ENCODE measurements around the gene TRAPPC5. TPM values are rescaled to one million over a fixed set of nuclear protein-coding genes. Genes with fewer than 3 reads are reported as not detected.

Gene TRAPPC5
- total RNA-seq, 2 experiments from 2014 or later: 41.3 to 43.4 TPM

DNA sequence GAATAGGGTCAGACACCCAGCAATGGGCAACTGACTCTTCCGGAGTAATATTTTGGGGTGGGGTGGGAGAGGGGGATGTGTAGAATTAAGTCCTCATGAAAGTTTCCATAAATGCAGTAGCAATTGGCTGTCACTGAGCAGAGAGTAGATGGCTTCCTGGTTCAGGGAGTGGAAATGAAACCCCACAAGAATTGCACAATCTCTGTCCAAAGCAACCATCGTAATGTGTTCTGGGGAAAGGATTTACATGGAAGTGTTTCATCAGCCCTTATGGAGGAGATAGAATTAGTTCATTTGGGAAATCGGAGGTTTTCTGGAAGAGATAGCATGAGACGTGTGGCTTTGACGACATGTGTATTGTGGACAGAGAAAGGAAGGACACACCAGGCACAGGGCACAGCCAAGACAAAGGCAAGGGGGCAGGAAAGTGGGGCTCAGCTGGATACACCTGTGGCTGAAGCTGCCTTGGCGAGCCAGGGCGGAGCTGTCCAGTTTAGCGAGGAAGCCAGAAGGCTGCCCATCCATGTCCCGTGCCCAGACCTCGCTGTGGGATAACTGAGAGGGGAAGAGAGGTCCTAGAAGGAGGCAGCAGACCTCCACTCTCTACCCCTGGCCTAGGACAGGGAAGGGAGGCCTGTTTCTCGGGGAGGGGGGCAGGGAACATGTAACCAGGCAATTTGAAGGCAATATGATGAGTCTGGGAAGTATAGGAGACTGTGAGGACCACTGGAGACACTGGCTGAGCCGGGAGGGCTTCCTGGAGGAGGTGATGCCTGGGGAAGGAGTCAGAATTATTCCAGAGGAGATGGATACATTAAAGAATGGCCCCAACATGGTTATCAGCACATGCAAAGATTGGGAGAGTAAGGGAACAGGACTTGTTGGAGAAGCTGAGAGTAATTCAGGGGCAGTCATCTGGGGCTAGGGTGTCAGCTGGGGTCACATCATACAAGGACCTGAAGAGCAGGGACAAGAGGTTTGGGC is 53.9 kb downstream of the TRAPPC5 start:
- Mint-ChIP-seq H3K4me3 (no peak overlapping the region), H3K36me3 (ENCODE audit: low read depth) (no peaks in the 10 kb centered on the region), H3K27me3 (peaks cover 40% of the 10 kb centered on the region), H3K9me3 (no peaks in the 10 kb centered on the region), H3K27ac (no peak overlapping the region), H3K4me1 (ENCODE audit: low read depth) (peaks cover 6% of the 10 kb centered on the region)
- H3K4me3 ChIP-seq (ENCODE audit: low read length): no peak overlapping the region
- ATAC-seq (ENCODE audit: poor library complexity) (no peak), DNase-seq (peak in 3 of 14 experiments; percentile 17 to 45 (median 33))
- peaks cover 12% of the 10 kb centered on the region for H3K4me1 ChIP-seq (ENCODE audit: insufficient read depth, low read length)
- ChIA-PET CTCF (interaction anchor here (0.6 kb wide), 1 partner anchor 368 kb away, joined by 3 read pairs; no protein-coding TSS in a partner anchor), POLR2A (no interaction called here)
- intact Hi-C loops (cut with DNase I, micrococcal nuclease): no loop called here
- H3K36me3 ChIP-seq (ENCODE audit: insufficient read depth, low read length): no peaks in the 10 kb centered on the region
- peaks cover 0 to 19% of the 10 kb centered on the region in 2 experiments for H3K9me3 ChIP-seq (ENCODE audit: control insufficient read depth in 1 of 2, insufficient read depth in 1 of 2, low read length in 2 of 2)
- TF ChIP-seq, protein P1, sequence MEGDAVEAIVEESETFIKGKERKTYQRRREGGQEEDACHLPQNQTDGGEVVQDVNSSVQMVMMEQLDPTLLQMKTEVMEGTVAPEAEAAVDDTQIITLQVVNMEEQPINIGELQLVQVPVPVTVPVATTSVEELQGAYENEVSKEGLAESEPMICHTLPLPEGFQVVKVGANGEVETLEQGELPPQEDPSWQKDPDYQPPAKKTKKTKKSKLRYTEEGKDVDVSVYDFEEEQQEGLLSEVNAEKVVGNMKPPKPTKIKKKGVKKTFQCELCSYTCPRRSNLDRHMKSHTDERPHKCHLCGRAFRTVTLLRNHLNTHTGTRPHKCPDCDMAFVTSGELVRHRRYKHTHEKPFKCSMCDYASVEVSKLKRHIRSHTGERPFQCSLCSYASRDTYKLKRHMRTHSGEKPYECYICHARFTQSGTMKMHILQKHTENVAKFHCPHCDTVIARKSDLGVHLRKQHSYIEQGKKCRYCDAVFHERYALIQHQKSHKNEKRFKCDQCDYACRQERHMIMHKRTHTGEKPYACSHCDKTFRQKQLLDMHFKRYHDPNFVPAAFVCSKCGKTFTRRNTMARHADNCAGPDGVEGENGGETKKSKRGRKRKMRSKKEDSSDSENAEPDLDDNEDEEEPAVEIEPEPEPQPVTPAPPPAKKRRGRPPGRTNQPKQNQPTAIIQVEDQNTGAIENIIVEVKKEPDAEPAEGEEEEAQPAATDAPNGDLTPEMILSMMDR (IDR thresholded peaks at IDR 0.05): no peak
- no peak overlapping the region for H3K27ac ChIP-seq (ENCODE audit: low read depth in 1 of 2, low read length in 2 of 2)
- peaks cover 15 to 22% of the 10 kb centered on the region in 2 experiments for H3K27me3 ChIP-seq (ENCODE audit: control insufficient read depth in 1 of 2, insufficient read depth in 2 of 2, low read length in 2 of 2)

- no peaks in the 10 kb centered on the region for H3K4me1 ChIP-seq (ENCODE audit: insufficient read depth, low read length)
- H3K27ac Mint-ChIP-seq: no peak overlapping the region
- H3K27me3 Mint-ChIP-seq: peaks cover 34% of the 10 kb centered on the region
- DNase-seq (no peak), ATAC-seq (ENCODE audit: poor library complexity) (no peak)
- peaks cover 0 to 10% of the 10 kb centered on the region in 2 experiments for H3K9me3 ChIP-seq (ENCODE audit: control insufficient read depth in 1 of 2, insufficient read depth in 1 of 2, low read length in 2 of 2)
- H3K4me1 Mint-ChIP-seq (ENCODE audit: low read depth): no peaks in the 10 kb centered on the region
- CTCF ChIA-PET: interaction anchor here (1.2 kb wide), 1 partner anchor 12 kb away, joined by 3 read pairs; no protein-coding TSS in a partner anchor
- no peaks in the 10 kb centered on the region for H3K36me3 Mint-ChIP-seq (ENCODE audit: low read depth)
- no peak overlapping the region for H3K27ac ChIP-seq (ENCODE audit: low read depth in 1 of 2, low read length in 2 of 2)
- TF ChIP-seq, protein P1 (IDR thresholded peaks at IDR 0.05): no peak
- peaks cover 3 to 7% of the 10 kb centered on the region in 2 experiments for H3K27me3 ChIP-seq (ENCODE audit: control insufficient read depth in 1 of 2, insufficient read depth in 2 of 2, low read length in 2 of 2)
- POLR2A ChIA-PET: interaction anchor here (0.8 kb wide), 1 partner anchor 64 kb away, joined by 5 read pairs; no protein-coding TSS in a partner anchor
- no peaks in the 10 kb centered on the region for H3K9me3 Mint-ChIP-seq
- no peak overlapping the region for H3K4me3 Mint-ChIP-seq
- intact Hi-C loops (cut with DNase I, micrococcal nuclease): no loop called here
- no peak overlapping the region for H3K4me3 ChIP-seq (ENCODE audit: low read length)
- no peaks in the 10 kb centered on the region for H3K36me3 ChIP-seq (ENCODE audit: insufficient read depth, low read length)
These were observed 55.5 kb downstream of the TRAPPC5 start for GRCh38 chr19:7736148-7736547.

DNA sequence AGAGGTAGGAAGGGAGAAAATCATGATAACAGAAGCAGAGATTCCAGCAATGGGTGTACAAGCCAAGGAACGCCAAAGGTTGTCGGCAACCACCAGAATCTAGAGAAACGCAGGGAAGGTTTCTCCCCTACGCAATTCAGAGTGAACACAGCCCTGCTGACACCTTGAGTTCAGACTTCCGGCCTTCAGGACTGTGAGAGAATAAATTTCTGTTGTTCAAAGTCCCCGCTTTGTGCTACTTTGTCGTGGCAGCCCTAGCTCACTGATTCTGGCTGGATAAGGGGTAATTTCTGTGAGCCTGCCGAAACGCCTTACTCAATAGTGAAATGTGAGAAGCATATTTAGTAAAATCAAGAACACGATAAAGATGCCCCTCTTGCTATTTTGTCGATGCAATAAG is 56.6 kb downstream of the TRAPPC5 start:
- Mint-ChIP-seq H3K36me3 (ENCODE audit: low read depth) (no peaks in the 10 kb centered on the region), H3K9me3 (no peaks in the 10 kb centered on the region), H3K27ac (no peak overlapping the region), H3K4me1 (ENCODE audit: low read depth) (no peaks in the 10 kb centered on the region), H3K4me3 (no peak overlapping the region), H3K27me3 (peaks cover 29% of the 10 kb centered on the region)
- no peaks in the 10 kb centered on the region for H3K27me3 ChIP-seq (ENCODE audit: control insufficient read depth in 1 of 2, insufficient read depth in 2 of 2, low read length in 2 of 2)
- H3K9me3 ChIP-seq (ENCODE audit: control insufficient read depth in 1 of 2, insufficient read depth in 1 of 2, low read length in 2 of 2): no peaks in the 10 kb centered on the region
- TF ChIP-seq, protein P1 (IDR thresholded peaks at IDR 0.05): no peak
- no peaks in the 10 kb centered on the region for H3K4me1 ChIP-seq (ENCODE audit: insufficient read depth, low read length)
- ChIA-PET CTCF (no interaction called here), POLR2A (no interaction called here)
- DNase-seq: no peak
- no peak overlapping the region for H3K27ac ChIP-seq (ENCODE audit: low read depth in 1 of 2, low read length in 2 of 2)
- no peak for ATAC-seq (ENCODE audit: poor library complexity)
- H3K4me3 ChIP-seq (ENCODE audit: low read length): no peak overlapping the region
- intact Hi-C loops (cut with DNase I, micrococcal nuclease): no loop called here
- no peaks in the 10 kb centered on the region for H3K36me3 ChIP-seq (ENCODE audit: insufficient read depth, low read length)

Other genes starting within 250 kb of the TRAPPC5 start
- gene PEX11G, start 191.8 kb upstream of the TRAPPC5 start, total RNA-seq: not detected
- gene ZNF358, start 164.7 kb upstream of the TRAPPC5 start, total RNA-seq: 1 to 10 TPM; 5.1 to 5.2 TPM
- gene MCOLN1, start 158.2 kb upstream of the TRAPPC5 start, total RNA-seq: 1 to 10 TPM; 7.9 to 8.8 TPM
- 10 to 100 TPM; 62.0 to 70.9 TPM for gene PNPLA6, start 145.1 kb upstream of the TRAPPC5 start, total RNA-seq
- under 1 TPM; 0.16 to 0.25 TPM for gene CAMSAP3, start 85.0 kb upstream of the TRAPPC5 start, total RNA-seq
- 100 to 1,000 TPM; 118 to 121 TPM for gene XAB2, start 51.3 kb upstream of the TRAPPC5 start, total RNA-seq
- gene PET100, start 51.0 kb upstream of the TRAPPC5 start, total RNA-seq: 100 to 1,000 TPM; 178 to 188 TPM
- 1 to 10 TPM; 1.9 to 2.1 TPM for gene PCP2, start 47.1 kb upstream of the TRAPPC5 start, total RNA-seq
- 100 to 1,000 TPM; 234 to 241 TPM for gene STXBP2, start 43.7 kb upstream of the TRAPPC5 start, total RNA-seq
- gene RETN, start 11.8 kb upstream of the TRAPPC5 start, total RNA-seq: not detected
- under 1 TPM in 1 of 2 experiments, not detected in 1; 0.38 TPM for gene MCEMP1, start 3.7 kb upstream of the TRAPPC5 start, total RNA-seq
- gene FCER2, start 21.3 kb downstream of the TRAPPC5 start, total RNA-seq: not detected
- not detected for gene CLEC4G, start 51.3 kb downstream of the TRAPPC5 start, total RNA-seq
- gene CD209, start 66.7 kb downstream of the TRAPPC5 start, total RNA-seq: not detected
- not detected for gene CLEC4M, start 82.4 kb downstream of the TRAPPC5 start, total RNA-seq
- gene EVI5L, start 149.4 kb downstream of the TRAPPC5 start, total RNA-seq: 1 to 10 TPM; 5.2 to 6.0 TPM
- under 1 TPM; 0.25 to 0.30 TPM for gene PRR36, start 193.6 kb downstream of the TRAPPC5 start, total RNA-seq
- not detected for gene LRRC8E, start 207.7 kb downstream of the TRAPPC5 start, total RNA-seq
- 10 to 100 TPM; 81.7 to 82.3 TPM for gene MAP2K7, start 223.0 kb downstream of the TRAPPC5 start, total RNA-seq
- gene TGFBR3L, start 234.0 kb downstream of the TRAPPC5 start, total RNA-seq: 1 to 10 TPM; 1.1 to 1.2 TPM
- gene SNAPC2, start 239.5 kb downstream of the TRAPPC5 start, total RNA-seq: 10 to 100 TPM in 1 of 2 experiments, 1 to 10 TPM in 1; 9.9 to 10.9 TPM
- gene CTXN1, start 245.3 kb downstream of the TRAPPC5 start, total RNA-seq: not detected